GM12801 (cell line): ENCODE measurements around the gene TMEM132D.

Source experiments
- TF ChIP-seq, protein P1 (sequence below): IDR thresholded peaks from one replicate; pipeline ENCODE4 v1.5.1; 2011; ENCODE audit warnings: control low read depth; ENCODE audit not compliant: insufficient read length; ENCODE audit errors: extremely low read depth

Gene TMEM132D

DNA sequence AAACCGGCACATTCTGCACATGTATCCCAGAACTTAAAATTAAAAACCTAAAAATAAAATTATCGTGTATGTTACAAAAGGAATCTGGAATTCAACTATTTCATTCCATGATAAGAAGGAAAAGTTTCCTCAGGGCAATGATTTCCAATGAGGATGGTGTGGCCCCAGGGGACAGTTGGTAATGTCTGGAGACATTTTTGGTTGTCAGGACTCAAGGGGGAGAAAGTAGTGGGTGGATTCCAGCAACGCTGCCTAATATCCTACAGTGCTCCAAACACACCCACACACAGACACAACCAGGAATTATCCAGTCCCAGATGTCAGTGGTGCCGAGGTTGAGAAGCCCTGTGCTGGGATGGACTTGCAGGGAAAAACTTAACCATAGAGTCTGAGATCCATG is 228.3 kb downstream of the TMEM132D start:
- TF ChIP-seq, protein P1, sequence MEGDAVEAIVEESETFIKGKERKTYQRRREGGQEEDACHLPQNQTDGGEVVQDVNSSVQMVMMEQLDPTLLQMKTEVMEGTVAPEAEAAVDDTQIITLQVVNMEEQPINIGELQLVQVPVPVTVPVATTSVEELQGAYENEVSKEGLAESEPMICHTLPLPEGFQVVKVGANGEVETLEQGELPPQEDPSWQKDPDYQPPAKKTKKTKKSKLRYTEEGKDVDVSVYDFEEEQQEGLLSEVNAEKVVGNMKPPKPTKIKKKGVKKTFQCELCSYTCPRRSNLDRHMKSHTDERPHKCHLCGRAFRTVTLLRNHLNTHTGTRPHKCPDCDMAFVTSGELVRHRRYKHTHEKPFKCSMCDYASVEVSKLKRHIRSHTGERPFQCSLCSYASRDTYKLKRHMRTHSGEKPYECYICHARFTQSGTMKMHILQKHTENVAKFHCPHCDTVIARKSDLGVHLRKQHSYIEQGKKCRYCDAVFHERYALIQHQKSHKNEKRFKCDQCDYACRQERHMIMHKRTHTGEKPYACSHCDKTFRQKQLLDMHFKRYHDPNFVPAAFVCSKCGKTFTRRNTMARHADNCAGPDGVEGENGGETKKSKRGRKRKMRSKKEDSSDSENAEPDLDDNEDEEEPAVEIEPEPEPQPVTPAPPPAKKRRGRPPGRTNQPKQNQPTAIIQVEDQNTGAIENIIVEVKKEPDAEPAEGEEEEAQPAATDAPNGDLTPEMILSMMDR = no peak

DNA sequence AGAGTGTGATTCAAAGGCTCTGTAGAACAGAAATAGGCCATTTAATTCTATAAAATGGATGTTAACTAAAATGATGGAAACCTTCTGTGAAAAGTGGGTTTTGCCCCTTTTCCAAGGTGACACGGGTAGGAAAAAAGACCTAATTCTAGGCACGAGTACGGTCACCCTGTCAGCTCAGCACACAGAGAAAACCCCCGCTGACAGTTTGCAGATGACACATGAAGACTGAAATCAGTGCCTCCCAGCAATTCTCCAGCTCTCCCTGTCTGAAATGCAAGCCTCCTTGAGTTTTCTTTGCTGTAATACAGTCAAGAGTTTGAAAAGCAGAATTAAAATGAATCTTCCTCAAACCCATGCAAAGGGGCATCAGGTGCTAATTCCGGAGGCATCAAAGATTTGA is 230.0 kb downstream of the TMEM132D start:
- TF ChIP-seq, protein P1 = no peak

DNA sequence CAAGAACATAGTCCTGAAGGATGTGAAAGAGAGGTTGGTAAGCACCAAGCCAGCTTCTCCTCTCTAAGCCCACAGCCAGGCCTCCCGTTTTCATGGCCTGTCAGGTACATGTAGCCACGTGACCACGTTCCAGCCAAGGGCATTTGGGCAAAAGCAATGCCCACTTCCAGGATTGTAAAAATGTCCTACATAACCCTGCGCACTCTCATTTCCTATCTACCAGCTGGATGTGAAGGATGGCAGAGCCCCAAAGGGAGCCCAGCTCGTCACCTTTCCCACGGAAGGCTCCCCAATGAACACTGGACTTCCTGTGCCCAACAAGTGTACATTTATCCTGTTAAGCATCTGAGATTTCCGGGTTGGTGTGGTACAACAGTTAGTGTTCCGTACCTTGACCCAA is 231.7 kb downstream of the TMEM132D start:
- TF ChIP-seq, protein P1 = no peak

DNA sequence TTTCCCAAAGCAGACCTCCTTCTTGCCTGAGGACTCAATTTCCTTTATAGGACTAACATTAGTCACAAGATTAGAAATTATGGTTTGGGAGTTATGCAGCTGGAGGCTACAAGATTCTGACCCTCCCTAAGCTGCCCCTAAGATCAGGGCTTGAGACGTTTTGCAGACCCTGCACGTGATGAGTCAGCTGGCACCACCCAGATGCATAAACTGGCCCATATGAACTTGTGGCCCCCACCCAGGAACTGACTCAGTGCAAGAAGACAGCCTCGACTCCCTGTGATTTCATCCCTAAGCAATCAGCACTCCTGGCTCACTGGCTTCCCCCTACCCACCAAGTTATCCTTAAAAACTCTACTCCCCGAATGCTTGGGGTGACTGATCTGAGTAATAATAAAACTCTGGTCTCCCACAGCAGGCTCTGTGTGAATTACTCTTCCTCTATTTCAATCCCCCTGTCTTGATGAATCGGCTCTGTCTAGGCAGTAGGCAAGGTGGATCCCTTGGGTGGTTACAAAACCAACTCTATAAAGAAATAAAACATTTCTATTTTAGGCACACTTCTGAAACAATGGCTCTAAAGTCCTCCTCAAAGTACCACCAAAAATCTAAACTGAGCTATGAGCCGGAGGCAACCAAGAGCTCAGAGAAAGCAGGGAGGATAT is 233.4 kb downstream of the TMEM132D start:
- TF ChIP-seq, protein P1 = no peak

DNA sequence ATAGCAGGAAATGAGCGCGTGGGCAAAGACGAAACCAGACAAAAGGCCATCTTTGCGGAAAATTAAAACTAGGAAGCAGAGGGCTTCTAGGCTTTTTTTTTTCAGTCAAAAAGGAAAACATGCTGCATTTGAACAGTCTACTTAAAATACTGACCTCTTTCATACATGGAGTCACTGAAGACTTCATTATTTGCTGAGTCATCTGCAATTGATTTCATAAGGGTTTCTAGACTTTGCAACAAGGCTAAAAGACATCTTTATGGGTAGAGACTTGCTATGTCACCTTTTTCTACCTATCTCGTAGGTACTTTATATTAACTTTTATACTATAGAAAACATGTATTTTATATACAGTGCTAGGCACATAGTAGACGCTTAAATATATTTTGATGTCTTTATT is 238.4 kb downstream of the TMEM132D start:
- TF ChIP-seq, protein P1 = no peak

DNA sequence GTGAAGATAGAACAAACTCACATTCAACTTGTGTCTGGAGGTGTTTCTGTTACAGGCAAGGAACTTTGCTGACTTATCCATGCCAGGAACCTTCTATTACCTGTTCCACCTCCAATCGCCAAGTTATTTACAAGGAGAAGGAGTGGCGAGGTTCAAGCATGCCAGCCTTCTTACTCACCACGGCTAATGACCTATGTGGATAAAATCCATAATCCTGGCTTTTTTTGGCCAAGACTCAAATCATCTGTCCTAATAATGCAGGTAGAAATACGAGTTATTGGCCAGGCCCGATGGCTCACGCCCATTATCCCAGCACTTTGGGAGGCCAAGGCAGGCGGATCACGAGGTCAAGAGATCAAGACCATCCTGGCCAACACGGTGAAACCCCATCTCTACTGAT is 241.6 kb downstream of the TMEM132D start:
- TF ChIP-seq, protein P1 = no peak

DNA sequence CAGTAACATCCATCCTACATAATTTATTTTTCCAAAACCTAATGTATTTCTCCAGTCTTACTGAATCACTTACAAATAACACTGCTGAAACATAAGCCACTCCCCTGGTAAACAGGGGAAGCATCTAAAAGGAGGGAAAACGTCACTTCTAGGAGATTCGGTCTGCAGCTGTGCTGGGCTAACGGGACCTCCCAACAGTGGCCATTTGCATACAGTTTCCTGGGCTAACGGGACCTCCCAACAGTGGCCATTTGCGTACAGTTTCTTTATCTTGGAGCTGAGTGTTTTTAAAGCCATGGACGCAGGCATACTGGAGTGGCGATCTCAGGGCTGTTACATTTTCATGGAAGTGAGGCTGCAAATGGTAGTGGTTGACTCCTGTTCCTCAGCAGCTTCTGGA is 242.9 kb downstream of the TMEM132D start:
- TF ChIP-seq, protein P1 = no peak
